ENCODE measurements around the gene ZNF124.

Gene ZNF124

GRCh38 chr1:247111259-247111699 lies 60.5 kb downstream of the ZNF124 start:
- DNase-seq (ENCODE audit: insufficient read length, low spot score) = no peak
- no peak for FAIRE-seq
- TF ChIP-seq, protein P1, sequence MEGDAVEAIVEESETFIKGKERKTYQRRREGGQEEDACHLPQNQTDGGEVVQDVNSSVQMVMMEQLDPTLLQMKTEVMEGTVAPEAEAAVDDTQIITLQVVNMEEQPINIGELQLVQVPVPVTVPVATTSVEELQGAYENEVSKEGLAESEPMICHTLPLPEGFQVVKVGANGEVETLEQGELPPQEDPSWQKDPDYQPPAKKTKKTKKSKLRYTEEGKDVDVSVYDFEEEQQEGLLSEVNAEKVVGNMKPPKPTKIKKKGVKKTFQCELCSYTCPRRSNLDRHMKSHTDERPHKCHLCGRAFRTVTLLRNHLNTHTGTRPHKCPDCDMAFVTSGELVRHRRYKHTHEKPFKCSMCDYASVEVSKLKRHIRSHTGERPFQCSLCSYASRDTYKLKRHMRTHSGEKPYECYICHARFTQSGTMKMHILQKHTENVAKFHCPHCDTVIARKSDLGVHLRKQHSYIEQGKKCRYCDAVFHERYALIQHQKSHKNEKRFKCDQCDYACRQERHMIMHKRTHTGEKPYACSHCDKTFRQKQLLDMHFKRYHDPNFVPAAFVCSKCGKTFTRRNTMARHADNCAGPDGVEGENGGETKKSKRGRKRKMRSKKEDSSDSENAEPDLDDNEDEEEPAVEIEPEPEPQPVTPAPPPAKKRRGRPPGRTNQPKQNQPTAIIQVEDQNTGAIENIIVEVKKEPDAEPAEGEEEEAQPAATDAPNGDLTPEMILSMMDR (IDR thresholded peaks at IDR 0.05; ENCODE audit: insufficient read depth, missing control alignments) = no peak

- TF ChIP-seq, protein P1 (IDR thresholded peaks at IDR 0.05; ENCODE audit: insufficient read depth, missing control alignments) = no peak
- DNase-seq (ENCODE audit: insufficient read length, low spot score) (no peak), FAIRE-seq (no peak)
Observed at GRCh38 chr1:247110627-247111258, 61.1 kb downstream of the ZNF124 start.

DNA sequence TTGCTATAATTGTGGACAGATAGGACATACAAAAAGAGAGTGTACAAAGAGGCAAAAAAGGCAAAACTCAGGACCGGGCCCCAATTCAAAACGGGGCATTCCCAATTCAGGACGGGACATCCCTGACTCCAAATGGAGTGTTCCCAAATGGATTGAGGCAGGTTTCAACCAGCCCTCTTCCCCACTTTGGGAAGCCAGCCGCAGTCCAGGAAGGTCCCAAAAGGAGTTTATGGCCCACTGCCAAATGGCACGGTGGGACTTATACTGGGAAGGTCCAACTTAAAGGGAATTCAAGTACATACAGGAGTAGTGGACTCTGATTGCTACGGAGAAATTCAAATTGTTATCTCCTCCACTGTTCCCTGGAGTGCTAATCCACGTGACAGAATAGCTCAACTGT lies 64.1 kb downstream of the ZNF124 start:
- TF ChIP-seq, protein P1 (IDR thresholded peaks at IDR 0.05; ENCODE audit: insufficient read depth, missing control alignments) = no peak
- DNase-seq (ENCODE audit: insufficient read length, low spot score) (no peak), FAIRE-seq (no peak)

GRCh38 chr1:247105966-247106365 lies 65.9 kb downstream of the ZNF124 start:
- DNase-seq (ENCODE audit: insufficient read length, low spot score) (no peak), FAIRE-seq (no peak)
- TF ChIP-seq, protein P1 (IDR thresholded peaks at IDR 0.05; ENCODE audit: insufficient read depth, missing control alignments) = no peak
